ENCODE data around the gene NEGR1. TPM values are rescaled to one million over a fixed set of nuclear protein-coding genes. Genes with fewer than 3 reads are reported as not detected.

The NEGR1 gene
- total RNA-seq, 1 donor from 2014 or later, result 18.1 TPM

GRCh38 chr1:71603044-71603776, 679.1 kb downstream of the NEGR1 start:
- no peaks in the 10 kb centered on the region for H3K27me3 ChIP-seq (ENCODE audit: low read depth)
- ATAC-seq (no peak), DNase-seq (no peak)
- TF ChIP-seq, protein P1, sequence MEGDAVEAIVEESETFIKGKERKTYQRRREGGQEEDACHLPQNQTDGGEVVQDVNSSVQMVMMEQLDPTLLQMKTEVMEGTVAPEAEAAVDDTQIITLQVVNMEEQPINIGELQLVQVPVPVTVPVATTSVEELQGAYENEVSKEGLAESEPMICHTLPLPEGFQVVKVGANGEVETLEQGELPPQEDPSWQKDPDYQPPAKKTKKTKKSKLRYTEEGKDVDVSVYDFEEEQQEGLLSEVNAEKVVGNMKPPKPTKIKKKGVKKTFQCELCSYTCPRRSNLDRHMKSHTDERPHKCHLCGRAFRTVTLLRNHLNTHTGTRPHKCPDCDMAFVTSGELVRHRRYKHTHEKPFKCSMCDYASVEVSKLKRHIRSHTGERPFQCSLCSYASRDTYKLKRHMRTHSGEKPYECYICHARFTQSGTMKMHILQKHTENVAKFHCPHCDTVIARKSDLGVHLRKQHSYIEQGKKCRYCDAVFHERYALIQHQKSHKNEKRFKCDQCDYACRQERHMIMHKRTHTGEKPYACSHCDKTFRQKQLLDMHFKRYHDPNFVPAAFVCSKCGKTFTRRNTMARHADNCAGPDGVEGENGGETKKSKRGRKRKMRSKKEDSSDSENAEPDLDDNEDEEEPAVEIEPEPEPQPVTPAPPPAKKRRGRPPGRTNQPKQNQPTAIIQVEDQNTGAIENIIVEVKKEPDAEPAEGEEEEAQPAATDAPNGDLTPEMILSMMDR (IDR thresholded peaks at IDR 0.05), result no peak
- intact Hi-C loops (cut with DNase I), result no loop called here
- H3K27ac ChIP-seq, result no peak overlapping the region
- H3K36me3 ChIP-seq, result no peaks in the 10 kb centered on the region
- H3K4me3 ChIP-seq, result no peak overlapping the region
- no peaks in the 10 kb centered on the region for H3K4me1 ChIP-seq
- no peaks in the 10 kb centered on the region for H3K9me3 ChIP-seq

DNA sequence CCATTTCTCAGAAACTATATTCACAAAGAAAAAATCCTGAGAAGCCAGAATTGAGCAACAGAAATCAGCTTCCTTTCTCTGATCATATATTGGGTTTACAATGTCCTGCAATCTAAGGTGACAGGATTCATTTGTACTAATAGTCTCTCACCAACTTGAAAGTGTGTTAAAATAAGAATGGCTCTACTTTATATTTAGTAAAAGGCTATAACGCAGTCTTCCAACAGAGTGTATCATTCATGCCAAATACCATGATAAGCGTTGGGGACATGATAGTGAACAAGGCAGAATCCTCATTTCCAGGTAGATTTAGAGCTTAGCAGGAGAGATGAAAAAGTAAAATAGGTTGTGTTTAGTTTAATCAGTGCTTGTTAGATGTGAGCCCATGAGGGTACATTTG, 682.3 kb downstream of the NEGR1 start:
- Histone ChIP-seq H3K36me3 (no peaks in the 10 kb centered on the region), H3K27ac (no peak overlapping the region), H3K4me1 (no peaks in the 10 kb centered on the region), H3K27me3 (ENCODE audit: low read depth) (no peaks in the 10 kb centered on the region), H3K9me3 (no peaks in the 10 kb centered on the region), H3K4me3 (no peak overlapping the region)
- DNase-seq (no peak), ATAC-seq (no peak)
- TF ChIP-seq, protein P1 (IDR thresholded peaks at IDR 0.05), result no peak
- intact Hi-C loops (cut with DNase I), result no loop called here

GRCh38 chr1:71599306-71599705, 683.0 kb downstream of the NEGR1 start:
- intact Hi-C loops (cut with DNase I), result no loop called here
- DNase-seq (no peak), ATAC-seq (no peak)
- Histone ChIP-seq H3K4me1 (no peaks in the 10 kb centered on the region), H3K4me3 (no peak overlapping the region), H3K27me3 (ENCODE audit: low read depth) (no peaks in the 10 kb centered on the region), H3K9me3 (no peaks in the 10 kb centered on the region), H3K27ac (no peak overlapping the region), H3K36me3 (no peaks in the 10 kb centered on the region)
- TF ChIP-seq, protein P1 (IDR thresholded peaks at IDR 0.05), result no peak

DNA sequence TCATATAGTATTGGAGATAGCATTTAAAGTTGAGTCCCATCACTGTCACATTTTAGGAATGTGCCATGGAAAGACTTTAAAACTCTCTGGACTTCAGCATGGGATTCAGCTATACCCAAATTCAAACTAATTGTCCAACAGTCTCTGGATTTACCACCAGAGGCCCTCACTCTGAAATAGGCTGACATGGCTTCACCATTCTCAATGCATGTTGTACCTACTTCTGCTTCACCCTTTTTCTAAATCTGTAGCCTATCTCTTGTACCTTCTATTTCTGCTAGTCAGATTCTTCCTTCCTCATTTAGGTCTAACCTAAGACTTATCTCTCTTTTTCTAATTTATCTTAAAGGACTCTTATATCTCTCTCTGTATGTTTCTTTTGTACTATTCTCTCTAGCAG, 688.8 kb downstream of the NEGR1 start:
- no peak overlapping the region for H3K4me3 ChIP-seq
- TF ChIP-seq, protein P1 (IDR thresholded peaks at IDR 0.05), result no peak
- H3K9me3 ChIP-seq, result no peaks in the 10 kb centered on the region
- intact Hi-C loops (cut with DNase I), result no loop called here
- no peak for DNase-seq
- ATAC-seq, result no peak
- no peak overlapping the region for H3K27ac ChIP-seq
- no peaks in the 10 kb centered on the region for H3K27me3 ChIP-seq (ENCODE audit: low read depth)
- H3K4me1 ChIP-seq, result no peaks in the 10 kb centered on the region
- no peaks in the 10 kb centered on the region for H3K36me3 ChIP-seq

DNA sequence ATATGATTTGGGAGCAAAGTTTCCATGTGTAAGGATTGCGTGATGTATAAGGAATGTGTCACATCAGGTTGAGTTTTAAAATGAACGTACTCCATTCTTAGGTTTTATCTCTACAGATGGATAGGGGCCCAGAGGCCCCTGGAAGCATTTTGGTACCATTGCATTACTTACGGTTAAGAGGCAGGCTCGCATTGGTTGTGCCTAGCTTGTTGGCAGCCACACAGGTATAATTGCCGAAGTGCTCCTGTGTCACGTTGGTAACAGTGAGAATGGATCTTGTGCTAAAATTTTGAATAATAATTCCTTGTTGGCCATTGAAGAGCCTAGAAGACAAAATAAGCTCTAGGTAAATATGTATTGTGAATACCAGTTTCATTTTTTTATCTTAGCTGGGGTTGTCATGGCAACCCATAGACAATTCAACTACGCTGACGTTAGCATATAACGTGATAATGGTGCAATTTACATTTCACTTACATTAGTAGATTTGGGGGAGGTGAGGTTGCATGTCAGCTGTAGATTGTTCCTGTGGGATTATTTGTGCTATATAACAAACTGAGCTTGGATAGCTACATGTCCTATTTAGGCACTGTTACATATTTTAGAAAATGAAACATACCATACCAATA, 689.6 kb downstream of the NEGR1 start:
- Histone ChIP-seq H3K36me3 (no peaks in the 10 kb centered on the region), H3K4me1 (no peaks in the 10 kb centered on the region), H3K27ac (no peak overlapping the region), H3K9me3 (no peaks in the 10 kb centered on the region), H3K4me3 (no peak overlapping the region), H3K27me3 (ENCODE audit: low read depth) (no peaks in the 10 kb centered on the region)
- intact Hi-C loops (cut with DNase I), result no loop called here
- DNase-seq (no peak), ATAC-seq (no peak)
- TF ChIP-seq, protein P1 (IDR thresholded peaks at IDR 0.05), result no peak
